Mesodermal cell (in vitro differentiated cells): Measurements from ENCODE around the gene TYW1.
"Not testable (repeated sequence)": the region's sequence is repeated elsewhere in the genome, so short reads cannot be mapped to it uniquely, and the experiment has no call there.

Experiments
- H3K27ac ChIP-seq: 2 replicates; pipeline ENCODE4 v1.7.0; 2013; ENCODE audit warnings: mild to moderate bottlenecking, low read depth, low read length, moderate library complexity; ENCODE audit not compliant: severe bottlenecking
- H3K36me3 ChIP-seq: 2 replicates; pipeline ENCODE4 v1.7.1; 2013; ENCODE audit warnings: mild to moderate bottlenecking, low read length, moderate library complexity; ENCODE audit not compliant: control insufficient read depth, insufficient read depth
- H3K4me1 ChIP-seq: one replicate; pipeline ENCODE4 v1.7.1; 2013; ENCODE audit warnings: mild to moderate bottlenecking, low read length; ENCODE audit not compliant: insufficient read depth, control insufficient read depth, poor library complexity, severe bottlenecking
- H3K4me3 ChIP-seq: 2 replicates; pipeline ENCODE4 v1.7.0; 2013; ENCODE audit warnings: low read length, control low read depth, mild to moderate bottlenecking; ENCODE audit not compliant: insufficient read depth, poor library complexity, severe bottlenecking; ENCODE audit errors: extremely low read depth
- H3K9me3 ChIP-seq: 2 replicates; pipeline ENCODE4 v1.7.1; 2013; ENCODE audit warnings: mild to moderate bottlenecking, low read length, moderate library complexity; ENCODE audit not compliant: control insufficient read depth
- WGBS, 2 experiments: methylation state at CpG; one replicate each; pipeline ENCODE4 v1.1.5; 2013; ENCODE audit warnings: missing lambda C conversion rate in 2 of 2; ENCODE audit not compliant: insufficient coverage in 2 of 2; 5-methylcytosine and 5-hydroxymethylcytosine counted together

The TYW1 gene

GRCh38 chr7:67251986-67252558, 255.4 kb downstream of the TYW1 start:
- Histone ChIP-seq H3K27ac (no peak overlapping the region), H3K36me3 (peaks cover 2% of the 10 kb centered on the region), H3K4me3 (no peak overlapping the region), H3K4me1 (no peaks in the 10 kb centered on the region), H3K9me3 (peaks cover 5% of the 10 kb centered on the region)
- WGBS, 2 experiments, result 86 to 90% methylated on average over 1 of the region's 1 CpG

DNA sequence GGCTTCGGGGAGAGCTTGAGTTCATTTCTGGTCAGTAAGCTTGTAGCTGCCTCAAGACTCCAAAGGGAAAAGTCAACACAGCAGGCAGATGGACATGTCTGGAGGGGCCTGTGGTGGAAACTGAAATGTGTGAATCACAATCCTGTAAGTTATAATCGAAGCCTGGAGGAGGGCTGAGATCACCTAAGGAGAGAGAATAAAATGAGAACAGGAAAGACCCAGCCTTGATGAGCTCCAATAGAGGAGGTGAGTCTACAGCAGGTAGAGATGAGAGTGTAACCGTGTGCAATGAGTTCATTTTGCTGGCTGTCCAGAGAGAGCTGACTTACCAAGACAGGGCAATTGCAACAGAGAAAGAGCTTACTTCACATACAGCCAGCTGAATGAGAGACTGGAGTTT, 258.4 kb downstream of the TYW1 start:
- not testable (repeated sequence) for H3K27ac ChIP-seq, H3K4me1 ChIP-seq, H3K36me3 ChIP-seq, H3K4me3 ChIP-seq, H3K9me3 ChIP-seq
- WGBS, 2 experiments, result 100% methylated on average over 1 of the region's 3 CpGs

GRCh38 chr7:67257779-67258178, 261.1 kb downstream of the TYW1 start:
- WGBS, 2 experiments, result no CpG with 5 or more reads among the region's 1 CpG
- not testable (repeated sequence) for H3K9me3 ChIP-seq, H3K4me1 ChIP-seq, H3K36me3 ChIP-seq, H3K27ac ChIP-seq, H3K4me3 ChIP-seq

DNA sequence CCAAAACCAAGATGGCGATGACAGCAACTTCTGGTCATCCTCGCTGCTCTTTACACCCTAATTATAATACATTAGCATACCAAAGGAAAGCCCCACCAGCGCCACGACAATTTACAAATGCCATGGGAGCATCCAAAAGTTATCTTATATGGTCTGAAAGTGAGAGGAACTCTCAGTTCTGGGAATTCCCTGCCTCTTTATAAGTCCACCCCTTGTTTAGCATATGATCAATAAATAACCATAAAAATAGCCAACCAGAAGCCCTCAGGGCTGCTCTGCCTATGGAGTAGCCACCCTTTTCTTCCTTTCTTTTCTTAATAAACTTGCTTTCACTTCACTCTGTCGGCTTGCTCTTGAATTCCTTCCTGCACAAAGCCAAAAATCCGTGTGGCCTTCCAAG, 262.7 kb downstream of the TYW1 start:
- 40 to 100% methylated on average over 1 of the region's 6 CpGs for WGBS, 2 experiments
- not testable (repeated sequence) for H3K36me3 ChIP-seq, H3K4me3 ChIP-seq, H3K4me1 ChIP-seq, H3K27ac ChIP-seq, H3K9me3 ChIP-seq

- H3K9me3 ChIP-seq, H3K4me1 ChIP-seq, H3K36me3 ChIP-seq, H3K4me3 ChIP-seq, H3K27ac ChIP-seq: not testable (repeated sequence)
- 84 to 96% methylated on average over 4 of the region's 6 CpGs for WGBS, 2 experiments
Measured at GRCh38 chr7:67260166-67260586, 263.5 kb downstream of the TYW1 start.

DNA sequence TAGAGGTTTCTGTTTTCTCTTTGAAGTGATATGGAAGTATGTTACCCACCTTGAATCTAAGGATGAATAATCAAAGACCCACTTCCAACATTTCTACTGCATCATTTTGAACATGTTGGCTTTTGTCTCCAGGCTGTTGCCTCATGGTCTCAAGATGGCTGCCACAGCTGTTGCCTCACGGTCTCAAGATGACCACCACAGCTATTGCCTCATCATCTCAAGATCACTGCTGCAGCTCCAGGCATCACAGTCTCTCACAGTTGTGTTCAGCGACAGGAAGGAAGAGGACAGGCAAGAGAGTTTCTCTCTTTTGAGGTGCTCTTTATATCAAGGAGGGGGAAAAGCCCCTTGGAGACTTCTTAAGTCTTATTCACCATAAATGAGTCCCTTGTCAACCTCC, 267.4 kb downstream of the TYW1 start:
- H3K4me1 ChIP-seq, H3K36me3 ChIP-seq, H3K27ac ChIP-seq, H3K9me3 ChIP-seq, H3K4me3 ChIP-seq: not testable (repeated sequence)
- WGBS, 2 experiments, result 88% methylated on average over 1 of the region's 2 CpGs; no CpG with 5 or more reads in 1 of the 2 experiments

DNA sequence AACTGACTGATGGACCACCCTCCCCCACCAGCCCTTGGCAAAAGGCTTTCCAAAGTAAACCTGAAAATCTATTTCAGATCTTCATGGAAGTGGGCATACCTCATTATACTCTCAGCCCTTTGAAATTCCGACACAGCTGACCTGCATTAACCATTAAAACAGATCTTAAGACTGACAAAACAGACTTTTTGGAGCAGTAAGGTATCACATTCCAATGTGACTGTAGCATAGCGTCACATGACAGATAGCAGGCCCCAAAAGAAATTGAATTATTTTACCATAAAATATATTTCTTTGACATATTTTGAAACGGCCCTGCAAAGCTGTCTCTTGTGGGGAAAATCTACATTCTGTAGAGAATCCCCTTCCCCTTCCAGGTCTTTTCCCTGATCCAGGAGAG, 269.4 kb downstream of the TYW1 start:
- H3K36me3 ChIP-seq, H3K4me1 ChIP-seq, H3K27ac ChIP-seq, H3K9me3 ChIP-seq, H3K4me3 ChIP-seq: not testable (repeated sequence)
- 100% methylated on average over 1 of the region's 3 CpGs for WGBS, 2 experiments

GRCh38 chr7:67267914-67268313, 271.3 kb downstream of the TYW1 start:
- 21 to 33% methylated on average over 3 to 6 of the region's 7 CpGs for WGBS, 2 experiments
- Histone ChIP-seq H3K4me1 (no peaks in the 10 kb centered on the region), H3K27ac (no peak overlapping the region), H3K36me3 (no peaks in the 10 kb centered on the region), H3K4me3 (no peak overlapping the region), H3K9me3 (no peaks in the 10 kb centered on the region)

GRCh38 chr7:67269916-67270315, 273.3 kb downstream of the TYW1 start:
- WGBS, 2 experiments, result 80 to 100% methylated on average over 1 of the region's 2 CpGs
- not testable (repeated sequence) for H3K4me1 ChIP-seq, H3K9me3 ChIP-seq, H3K36me3 ChIP-seq, H3K27ac ChIP-seq, H3K4me3 ChIP-seq
